K562 (cell line): ENCODE data around the gene SOCS2. TPM values are rescaled to one million over a fixed set of nuclear protein-coding genes. Genes with fewer than 3 reads are reported as not detected.

Source experiments
- ATAC-seq: fragments of 200-7000 bp; cut with Tn5 transposase; 3 replicates; pipeline ENCODE4 v1.9.1; 2020; ENCODE audit warnings: moderate library complexity
- BruUV-seq: library from RNA; stranded (reverse); fragments of 400-500 nt; replicated peaks from 2 replicates; lab custom pipeline; 2021; lab: Mats Ljungman, UMichigan
- CTCF ChIA-PET: fragments of 300-600 bp; formaldehyde crosslinking; extraction: SDS; loops from one replicate; lab custom pipeline; 2021; ENCODE audit warnings: low intra/inter-chr PET ratio; lab: Yijun Ruan, JAX
- POLR2A ChIA-PET: fragments of 300-600, 350-650 bp; sonication (Branson Sonifier 250); formaldehyde crosslinking; extraction: SDS; loops from one replicate; lab custom pipeline; 2021; ENCODE audit warnings: antibody characterized with exemption, inconsistent platforms; lab: Yijun Ruan, JAX
- DNase-seq, 4 experiments: peaks; one replicate each; pipeline versions ENCODE4 v3.0.0 to v3.0.0-alpha.2; 2011 to 2018; ENCODE audit warnings: low spot score in 3 of 4, mixed read lengths in 3 of 4; ENCODE audit errors: extremely low read depth in 1 of 4
- FAIRE-seq: peaks from 2 replicates; lab custom pipeline; 2011; peaks lifted over from hg19 to GRCh38; lab: Jason Lieb, UNC
- H2AFZ ChIP-seq: 2 replicates; pipeline ENCODE4 v1.6.0; 2011; ENCODE audit warnings: low read depth, low read length, control low read depth, inconsistent platforms
- H3K27ac ChIP-seq: fragments of 200-600 bp; 3 replicates; pipeline ENCODE4 v1.8.0; 2011; ENCODE audit warnings: low read depth, mild to moderate bottlenecking, control low read depth, inconsistent platforms, low read length, moderate library complexity, mixed read lengths; ENCODE audit errors: extremely low read depth
- H3K27me3 ChIP-seq, 2 experiments: fragments of 300-600 bp in 1 of 2; 2 replicates in 1 of 2; 3 replicates in 1 of 2; pipeline versions ENCODE4 v1.6.0 to v1.8.0; 2011; ENCODE audit warnings: inconsistent platforms in 2 of 2, low read length in 2 of 2, mild to moderate bottlenecking in 1 of 2, mixed read lengths in 1 of 2, moderate library complexity in 1 of 2; ENCODE audit not compliant: control insufficient read depth in 2 of 2, insufficient read depth in 2 of 2
- H3K36me3 ChIP-seq: fragments of 300-600 bp; 3 replicates; pipeline ENCODE4 v1.8.0; 2011; ENCODE audit warnings: mild to moderate bottlenecking, low read length, inconsistent platforms; ENCODE audit not compliant: control insufficient read depth, insufficient read depth
- H3K4me1 ChIP-seq, 2 experiments: fragments of 200-600 bp in 1 of 2; replicated peaks in 1 of 2; 2 replicates in 1 of 2; 3 replicates in 1 of 2; pipeline versions ENCODE4 v1.5.1 to v1.8.0; 2011; ENCODE audit warnings: inconsistent platforms in 2 of 2, low read length in 2 of 2, mild to moderate bottlenecking in 1 of 2, mixed read lengths in 1 of 2, moderate library complexity in 1 of 2; ENCODE audit not compliant: control insufficient read depth in 2 of 2, insufficient read depth in 2 of 2
- H3K4me2 ChIP-seq: 2 replicates; pipeline ENCODE4 v1.6.1; 2011; ENCODE audit warnings: low read length, control low read depth, inconsistent platforms, mixed read lengths; ENCODE audit not compliant: insufficient read depth
- H3K4me3 ChIP-seq: fragments of 200-600 bp; sonication (generic), shearing (Covaris generic); 2 replicates; pipeline ENCODE4 v1.5.1; 2016; ENCODE audit warnings: control low read depth, inconsistent platforms
- H3K79me2 ChIP-seq: fragments of 200-600 bp; 3 replicates; pipeline ENCODE4 v1.8.0; 2011; ENCODE audit warnings: low read length, inconsistent platforms; ENCODE audit not compliant: control insufficient read depth, insufficient read depth
- H3K9ac ChIP-seq, 2 experiments: 2 replicates each; pipeline versions ENCODE4 v1.6.0 to v1.6.1; 2011; ENCODE audit warnings: low read depth in 2 of 2, low read length in 2 of 2, control low read depth in 1 of 2, inconsistent platforms in 1 of 2, mild to moderate bottlenecking in 1 of 2, mixed read lengths in 1 of 2; ENCODE audit not compliant: insufficient read depth in 1 of 2
- H3K9me1 ChIP-seq: one replicate; pipeline ENCODE4 v1.6.0; 2011; ENCODE audit warnings: inconsistent platforms, mild to moderate bottlenecking, low read length, moderate library complexity; ENCODE audit not compliant: control insufficient read depth, insufficient read depth
- H3K9me3 ChIP-seq: replicated peaks from 2 replicates; pipeline ENCODE4 v1.5.1; 2011; ENCODE audit warnings: low read depth, low read length, inconsistent platforms; ENCODE audit not compliant: control insufficient read depth, insufficient read depth
- H4K20me1 ChIP-seq: replicated peaks from 2 replicates; pipeline ENCODE4 v1.6.1; 2011; ENCODE audit warnings: low read length, inconsistent platforms, mixed read lengths; ENCODE audit not compliant: control insufficient read depth, insufficient read depth
- ARID1B ChIP-seq: fragments of 450-650 bp; IDR thresholded peaks from 2 replicates; pipeline ENCODE4 v1.6.1; 2016; ENCODE audit warnings: antibody characterized with exemption, mild to moderate bottlenecking, inconsistent platforms
- ASH1L ChIP-seq: fragments of 450-650 bp; IDR thresholded peaks from 2 replicates; pipeline ENCODE4 v1.6.1; 2018; ENCODE audit warnings: borderline replicate concordance, mild to moderate bottlenecking, low read depth; ENCODE audit not compliant: partially characterized antibody
- BACH1 ChIP-seq: fragments of 200-800 bp; sonication (Bioruptor generic); IDR thresholded peaks from 2 replicates; pipeline ENCODE4 v1.6.1; 2016; ENCODE audit warnings: missing genetic modification characterization, missing compliant biosample characterization
- BMI1 ChIP-seq: fragments of 150-350 bp; IDR thresholded peaks from 2 replicates; pipeline ENCODE4 v1.6.1; 2014; ENCODE audit warnings: low read length
- CREB3L1 ChIP-seq: fragments of 450-650 bp; IDR thresholded peaks from 2 replicates; pipeline ENCODE4 v1.6.1; 2014; ENCODE audit warnings: low read depth, mild to moderate bottlenecking, moderate library complexity, borderline replicate concordance
- HDAC6 ChIP-seq: IDR thresholded peaks from 2 replicates; pipeline ENCODE4 v1.6.1; 2012; ENCODE audit warnings: low read depth, mild to moderate bottlenecking, control low read depth, inconsistent platforms, low read length, moderate library complexity
- ILF3 ChIP-seq: fragments of 450-650 bp; IDR thresholded peaks from 2 replicates; pipeline ENCODE4 v1.6.1; 2018; ENCODE audit warnings: antibody characterized with exemption, mild to moderate bottlenecking, moderate library complexity, borderline replicate concordance
- JUNB ChIP-seq: fragments of 450-650 bp; formaldehyde crosslinking; conservative IDR thresholded peaks from 2 replicates; pipeline ENCODE4 v1.4.0; 2020; ENCODE audit warnings: mild to moderate bottlenecking
- NFE2L1 ChIP-seq: fragments of 450-650 bp; IDR thresholded peaks from 2 replicates; pipeline ENCODE4 v1.6.1; 2016; ENCODE audit warnings: missing genetic modification characterization, low read depth, mild to moderate bottlenecking, missing compliant biosample characterization, moderate library complexity, borderline replicate concordance
- POU5F1 ChIP-seq: fragments of 150-350 bp; IDR thresholded peaks from 2 replicates; pipeline ENCODE4 v1.6.1; 2014; ENCODE audit warnings: borderline replicate concordance, low read length, low read depth, mild to moderate bottlenecking; ENCODE audit not compliant: partially characterized antibody
- TAF1 ChIP-seq: IDR thresholded peaks from 2 replicates; pipeline ENCODE4 v1.6.1; 2011; ENCODE audit warnings: mild to moderate bottlenecking, low read length, moderate library complexity; ENCODE audit not compliant: insufficient read depth, control insufficient read depth, severe bottlenecking; ENCODE audit errors: extremely low read depth
- TGIF2 ChIP-seq: sonication (generic); formaldehyde crosslinking; IDR thresholded peaks from 2 replicates; pipeline ENCODE4 v1.8.1; 2022; ENCODE audit warnings: mild to moderate bottlenecking, missing genetic modification reagents, moderate library complexity
- ZBTB33 ChIP-seq: sonication (generic); formaldehyde crosslinking; IDR thresholded peaks from 2 replicates; pipeline ENCODE4 v1.8.1; 2023; ENCODE audit warnings: mild to moderate bottlenecking, missing genetic modification reagents
- WGBS: fragments of 100-300 bp; shearing (Covaris generic); methylation state at CpG from one replicate; pipeline ENCODE4 v1.1.6; 2016; ENCODE audit warnings: low coverage, mixed read lengths; ENCODE audit not compliant: insufficient coverage; ENCODE audit errors: missing lambda C conversion rate; 5-methylcytosine and 5-hydroxymethylcytosine counted together
- in situ Hi-C: fragments of 300-500 bp; cut with MboI; formaldehyde crosslinking; loops from 4 replicates; pipeline ENCODE4 v1.15.0; 2018; ENCODE audit warnings: inconsistent platforms, mixed read lengths
- intact Hi-C: fragments of 100-400 bp; cut with micrococcal nuclease; formaldehyde crosslinking; loops from 2 replicates; pipeline ENCODE4 v1.14.2; 2022
- polyA plus RNA-seq, 8 experiments: library from polyadenylated mRNA; depleted of rRNA in 4 of 8; stranded (reverse) in 5 of 8; unstranded in 3 of 8; fragments of >200 nt; fragmentation: Nextera tagmentation in 2 of 8; fragmentation: Illumina TruSeq in 1 of 8; extraction: Ambion mirVana in 2 of 8; extraction: Trizol in 1 of 8; gene quantifications; 2 replicates each; pipeline versions ENCODE4 v1.2.1 to v1.2.3, GENCODE V29; 2011 to 2014; ENCODE audit warnings: inconsistent platforms in 1 of 8, missing spikeins in 1 of 8
- total RNA-seq, 7 experiments: library from RNA; depleted of rRNA in 6 of 7; stranded (reverse); fragments of >200 nt in 6 of 7; fragmentation: Illumina TruSeq in 2 of 7; extraction: Trizol in 2 of 7; gene quantifications; 2 replicates each; pipeline versions ENCODE4 v1.2.1 to v1.2.3, GENCODE V29; 2011 to 2021; ENCODE audit warnings: low replicate concordance in 1 of 7
- TF ChIP-seq, protein P1 (sequence below): fragments of 450-650 bp; IDR thresholded peaks from 2 replicates; pipeline ENCODE4 v1.6.1; 2016

The SOCS2 gene
- total and polyA plus RNA-seq, 9 of the 15 experiments (the other 6 are each of a cell fraction or from before 2014, with no cell fraction given): 37.0 to 162 (median 98.7) TPM

GRCh38 chr12:93622485-93622884, 50.0 kb downstream of the SOCS2 start (continued):
- no peak for TF ChIP-seq NFE2L1 (tag)
- TF ChIP-seq TGIF2: no peak
- no peak for TF ChIP-seq BMI1
- TF ChIP-seq ZBTB33 (CRISPR knock-in tag): no peak
- TF ChIP-seq BACH1 (tag): no peak
- TF ChIP-seq HDAC6: no peak
- no peak for TF ChIP-seq TAF1

GRCh38 chr12:93624595-93625294, 52.3 kb downstream of the SOCS2 start:
- intact Hi-C loops (no loop called here), in situ Hi-C loops (no loop called here)
- H3K4me1 ChIP-seq: peaks cover 0 to 19% of the 10 kb centered on the region in 2 experiments; a peak in 2 of 5 replicates
- peak; percentile 89 for ATAC-seq
- H4K20me1 ChIP-seq: no peaks in the 10 kb centered on the region
- peak overlapping the region; percentile 52; the same call in 1 of the 2 replicates for H2AFZ ChIP-seq
- CTCF ChIA-PET: no interaction called here
- no peaks in the 10 kb centered on the region for H3K36me3 ChIP-seq
- H3K9me1 ChIP-seq: no peaks in the 10 kb centered on the region
- H3K9me3 ChIP-seq: no peaks in the 10 kb centered on the region
- no peaks in the 10 kb centered on the region for H3K79me2 ChIP-seq
- H3K4me3 ChIP-seq: no peak overlapping the region
- no peak overlapping the region for H3K9ac ChIP-seq
- no peak overlapping the region for H3K4me2 ChIP-seq
- H3K27ac ChIP-seq: peak overlapping the region; percentile 63; the same call in 1 of the 3 replicates
- H3K27me3 ChIP-seq: no peaks in the 10 kb centered on the region
- BruUV-seq: no TSS peak
- peak; percentile 81 for FAIRE-seq
- peak; percentile 54 to 68 (median 60) for DNase-seq
- WGBS: 8% methylated on average over 2 of the region's 2 CpGs
- POLR2A ChIA-PET: interaction anchor here (0.6 to 1.6 kb wide), 3 partner anchors 21 to 744 kb away, joined by 3 to 4 read pairs (median 3); no protein-coding TSS in a partner anchor
- peak; percentile 50; the same call in 1 of the 2 replicates for TF ChIP-seq JUNB
- TF ChIP-seq CREB3L1: 0 out of 2 replicates have a peak, but pooled peaks have one; percentile 27
- TF ChIP-seq ILF3: no peak
- TF ChIP-seq, protein P1, sequence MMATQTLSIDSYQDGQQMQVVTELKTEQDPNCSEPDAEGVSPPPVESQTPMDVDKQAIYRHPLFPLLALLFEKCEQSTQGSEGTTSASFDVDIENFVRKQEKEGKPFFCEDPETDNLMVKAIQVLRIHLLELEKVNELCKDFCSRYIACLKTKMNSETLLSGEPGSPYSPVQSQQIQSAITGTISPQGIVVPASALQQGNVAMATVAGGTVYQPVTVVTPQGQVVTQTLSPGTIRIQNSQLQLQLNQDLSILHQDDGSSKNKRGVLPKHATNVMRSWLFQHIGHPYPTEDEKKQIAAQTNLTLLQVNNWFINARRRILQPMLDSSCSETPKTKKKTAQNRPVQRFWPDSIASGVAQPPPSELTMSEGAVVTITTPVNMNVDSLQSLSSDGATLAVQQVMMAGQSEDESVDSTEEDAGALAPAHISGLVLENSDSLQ: peak; percentile 58
- no peak for TF ChIP-seq POU5F1
- TF ChIP-seq ARID1B: peak; percentile 90
- TF ChIP-seq ASH1L: peak; percentile 22
